GM18502 (cell line): ENCODE data around the gene EPHA1.

Experiments
- ATAC-seq: cut with Tn5 transposase; IDR thresholded peaks from one replicate; pipeline ENCODE4 v1.9.1; 2021; ENCODE audit warnings: mild to moderate bottlenecking; ENCODE audit not compliant: unreplicated experiment, poor library complexity

Gene EPHA1

GRCh38 chr7:143408686-143409561 lies at the start of gene EPHA1:
Gene EPHA1, minus strand, starts transcription at chr7:143408856. Its CDS starts 51 bp downstream, at chr7:143408805.
- no peak for ATAC-seq

GRCh38 chr7:143458263-143458662 lies 49.6 kb upstream of the EPHA1 start:
- no peak for ATAC-seq

- ATAC-seq, result no peak
Observed at GRCh38 chr7:143456992-143457793, 48.5 kb upstream of the EPHA1 start.

GRCh38 chr7:143455942-143456341 lies 47.3 kb upstream of the EPHA1 start:
- no peak for ATAC-seq

GRCh38 chr7:143455491-143455890 lies 46.8 kb upstream of the EPHA1 start:
- no peak for ATAC-seq

GRCh38 chr7:143454091-143454680 lies 45.5 kb upstream of the EPHA1 start:
- ATAC-seq, result no peak

- ATAC-seq, result no peak
Observed at GRCh38 chr7:143452495-143452894, 43.8 kb upstream of the EPHA1 start.

GRCh38 chr7:143451746-143452145 lies 43.1 kb upstream of the EPHA1 start:
- no peak for ATAC-seq

- ATAC-seq, result no peak
Observed at GRCh38 chr7:143451122-143451521, 42.5 kb upstream of the EPHA1 start.

GRCh38 chr7:143449793-143450192 lies 41.1 kb upstream of the EPHA1 start:
- no peak for ATAC-seq

- no peak for ATAC-seq
Observed at GRCh38 chr7:143448429-143448828, 39.8 kb upstream of the EPHA1 start.

GRCh38 chr7:143447466-143447865 lies 38.8 kb upstream of the EPHA1 start:
- ATAC-seq, result no peak

GRCh38 chr7:143444785-143445184 lies 36.1 kb upstream of the EPHA1 start:
- ATAC-seq, result no peak

GRCh38 chr7:143444063-143444782 lies 35.6 kb upstream of the EPHA1 start:
- no peak for ATAC-seq

GRCh38 chr7:143443153-143443552 lies 34.5 kb upstream of the EPHA1 start, which contains the start of gene TAS2R60:
Gene TAS2R60, plus strand, starts transcription at chr7:143443453. Its CDS starts 0 bp downstream, at chr7:143443453.
- no peak for ATAC-seq

GRCh38 chr7:143439866-143440265 lies 31.2 kb upstream of the EPHA1 start:
- no peak for ATAC-seq

- ATAC-seq, result peak; percentile 49
Observed at GRCh38 chr7:143437578-143437977, 28.9 kb upstream of the EPHA1 start.

- peak; percentile 87 for ATAC-seq
Observed at GRCh38 chr7:143436325-143436946, 27.8 kb upstream of the EPHA1 start.

GRCh38 chr7:143435266-143435665 lies 26.6 kb upstream of the EPHA1 start:
- ATAC-seq, result no peak

GRCh38 chr7:143434660-143435059 lies 26.0 kb upstream of the EPHA1 start:
- no peak for ATAC-seq
